SK-N-MC (cell line): ENCODE results near the gene PCDHB11.

ENCODE experiments used
- EZH2 ChIP-seq: fragments of 200-600 bp; sonication (generic); IDR thresholded peaks from one replicate; pipeline ENCODE4 v1.6.1; 2017; ENCODE audit warnings: antibody characterized with exemption
- POLR2AphosphoS5 ChIP-seq: IDR thresholded peaks from 2 replicates; pipeline ENCODE4 v1.6.1; 2012; ENCODE audit warnings: mild to moderate bottlenecking, low read depth, low read length, borderline replicate concordance

GRCh38 chr5:141241496-141241895 lies 42.1 kb downstream of the PCDHB11 start:
- TF ChIP-seq POLR2AphosphoS5 (no peak), EZH2 (no peak)
